Hematopoietic multipotent progenitor cell treated with erythropoietin and hydrocortisone succinate and interleukin-3 and kit ligand, for 4 days (in vitro differentiated cells): ENCODE data around the gene ISL2.

Experiments
- DNase-seq: peaks from one replicate; pipeline ENCODE4 v3.0.0-alpha.2; 2015

ISL2 gene

GRCh38 chr15:76377751-76378150 is 41.2 kb downstream of the ISL2 start:
- no peak for DNase-seq

DNA sequence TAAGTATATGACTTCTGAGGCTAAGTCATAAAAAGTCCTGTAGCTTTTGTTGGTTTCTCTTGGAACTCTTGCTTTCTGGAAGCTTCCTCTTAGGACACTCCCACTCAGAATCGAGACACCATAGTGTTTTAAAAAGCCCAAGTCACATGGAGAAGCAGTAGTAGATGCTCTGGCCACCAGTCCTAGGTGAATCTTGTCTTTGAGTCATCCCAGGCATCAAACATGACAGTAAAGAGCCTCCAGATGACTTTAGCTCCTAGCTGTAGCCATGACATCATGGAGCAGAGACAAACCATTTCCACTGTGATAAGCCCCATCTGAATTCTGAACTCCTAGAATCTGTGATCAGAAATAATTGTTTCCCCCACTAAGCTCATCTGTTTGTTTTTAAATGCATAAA is 42.1 kb downstream of the ISL2 start:
- DNase-seq = no peak

- no peak for DNase-seq
These were observed 43.7 kb downstream of the ISL2 start for GRCh38 chr15:76380249-76380648.

DNA sequence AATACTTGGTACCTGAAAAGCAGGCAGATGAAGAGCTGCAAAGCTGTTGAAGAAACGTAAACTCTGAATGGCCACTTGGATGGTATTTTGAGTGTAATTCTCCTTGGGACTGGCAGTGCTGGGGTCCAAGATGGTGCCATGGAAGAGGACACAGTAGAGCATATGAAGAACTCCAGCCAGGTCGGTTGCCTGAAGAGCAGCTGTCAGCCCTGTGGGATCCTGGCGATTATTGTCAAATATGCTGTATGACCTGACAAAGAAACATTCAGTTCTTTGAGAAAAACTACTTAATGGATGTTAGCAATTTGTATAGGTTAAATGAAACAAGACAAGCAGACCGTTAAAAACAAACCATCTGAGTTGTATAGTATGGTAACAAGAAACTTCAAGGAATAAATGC is 44.8 kb downstream of the ISL2 start:
- DNase-seq = no peak

DNA sequence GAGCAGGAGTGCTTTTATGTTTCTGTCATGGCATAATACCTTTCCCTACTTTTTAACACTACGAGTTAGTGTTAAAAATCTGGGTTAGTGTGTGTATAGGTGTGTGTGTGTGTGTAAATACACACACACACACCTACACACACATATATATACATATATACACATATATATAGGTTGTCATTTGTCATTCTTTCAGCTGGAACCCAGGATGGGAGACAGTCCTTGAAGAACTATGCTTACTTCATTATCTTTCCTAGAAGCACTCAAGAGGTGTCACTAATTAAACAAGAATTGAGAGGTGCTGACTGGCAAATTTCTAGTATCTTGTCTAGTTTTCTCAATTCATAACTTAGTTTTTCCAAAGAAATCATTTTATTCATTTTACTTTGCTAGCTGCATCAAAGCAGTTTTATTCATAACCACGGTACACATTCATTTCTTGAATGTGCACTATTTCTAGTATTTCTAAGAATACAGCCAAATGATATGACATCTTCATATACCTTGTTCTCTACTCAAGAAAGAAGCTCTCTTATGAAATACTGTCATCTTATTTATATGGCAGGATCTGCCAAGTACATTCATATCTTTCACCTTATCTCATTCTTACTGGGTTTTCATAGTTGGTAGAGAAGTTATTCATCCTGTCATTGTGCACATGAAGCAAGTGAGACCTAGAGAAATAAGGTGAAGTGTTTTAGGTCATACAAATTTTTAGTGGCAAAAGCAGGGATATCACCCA is 46.6 kb downstream of the ISL2 start:
- DNase-seq = no peak

- no peak for DNase-seq
These were observed 47.8 kb downstream of the ISL2 start for GRCh38 chr15:76384409-76384808.

DNA sequence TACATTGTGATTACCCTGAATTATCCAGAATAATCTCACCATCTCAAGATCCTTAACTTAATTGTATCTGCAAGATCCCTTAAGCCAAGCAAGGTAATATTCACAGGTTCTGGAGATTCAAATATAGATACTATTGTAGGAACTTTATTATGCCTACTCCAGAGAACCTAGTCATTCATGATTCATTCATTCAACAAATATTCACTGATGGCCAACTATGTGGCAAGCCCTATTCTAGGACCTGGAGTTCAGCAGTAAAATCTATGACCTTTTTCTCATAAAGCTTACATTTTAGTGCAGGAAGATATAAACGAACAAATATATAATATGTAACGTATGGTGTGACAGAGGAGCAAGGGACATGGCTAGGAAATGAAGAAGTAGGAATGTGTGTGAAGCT is 49.6 kb downstream of the ISL2 start:
- no peak for DNase-seq

DNA sequence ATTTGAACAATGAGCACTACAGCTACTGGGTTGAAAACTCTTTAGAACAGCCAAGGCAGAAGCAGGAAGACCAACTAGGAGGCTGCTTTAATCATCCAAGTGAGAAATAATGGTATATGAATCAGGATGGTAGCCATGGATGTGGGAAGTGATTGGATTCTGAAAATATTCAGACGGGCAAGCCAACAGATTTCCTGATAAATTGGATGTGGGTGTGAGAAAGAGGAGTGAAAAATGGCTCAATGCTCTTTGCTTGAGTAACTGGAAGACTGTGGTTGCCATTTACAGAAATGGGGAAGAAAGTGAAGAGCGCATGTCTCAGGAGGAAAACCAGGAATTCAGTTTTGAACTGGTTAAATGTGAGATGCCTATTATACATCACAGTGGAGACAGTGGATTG is 50.4 kb downstream of the ISL2 start:
- DNase-seq = no peak

- no peak for DNase-seq
These were observed 54.0 kb downstream of the ISL2 start for GRCh38 chr15:76390571-76390970.

GRCh38 chr15:76391309-76391708 is 54.7 kb downstream of the ISL2 start:
- DNase-seq = no peak

DNA sequence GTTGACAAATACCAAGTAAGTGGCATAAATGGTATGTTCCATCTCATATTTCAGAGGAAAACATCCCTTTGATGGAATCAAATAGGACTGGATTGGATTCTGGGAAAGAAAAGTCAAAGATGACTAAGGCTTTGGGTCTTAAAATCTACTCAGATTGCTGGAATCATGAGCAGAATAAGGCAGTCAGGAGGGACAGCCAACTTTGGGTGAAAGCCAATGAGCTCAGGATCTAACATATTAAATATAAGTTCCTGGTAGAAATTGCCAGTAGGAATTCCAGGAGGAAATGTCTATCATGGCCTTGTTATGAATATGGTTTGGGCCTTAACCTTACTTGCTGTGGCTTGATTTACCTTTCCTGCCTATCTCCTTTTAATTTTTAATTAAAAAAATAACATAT is 55.3 kb downstream of the ISL2 start:
- no peak for DNase-seq
